Measurements from ENCODE around the gene RPL22L1. TPM values are rescaled to one million over a fixed set of nuclear protein-coding genes. Genes with fewer than 3 reads are reported as not detected.

RPL22L1 gene
- polyA plus RNA-seq, 1 donor (not counting 4 experiments of a cell fraction or from before 2014, with no cell fraction given) = 277 TPM

DNA sequence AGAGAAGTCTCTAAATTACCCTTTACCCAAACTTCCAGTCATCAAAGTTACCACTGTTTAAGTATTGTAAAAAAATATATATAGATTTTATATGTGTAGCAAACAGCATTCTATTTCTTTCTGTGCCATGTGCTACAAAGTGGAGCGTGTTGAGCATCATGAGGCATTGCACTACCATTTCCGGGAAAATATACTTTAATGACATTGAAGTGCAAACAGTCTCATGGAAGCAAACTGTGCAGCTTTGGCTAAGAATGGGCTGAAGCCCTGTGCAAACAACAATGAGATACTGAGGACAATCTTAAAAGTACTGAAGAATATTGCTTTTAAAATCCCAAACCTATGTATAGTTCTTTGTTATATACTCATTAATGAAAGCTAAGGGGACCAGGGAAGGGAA, 6.5 kb upstream of the RPL22L1 start:
- no peaks in the 10 kb centered on the region for H3K4me1 ChIP-seq (ENCODE audit: control insufficient read depth, extremely low read depth, insufficient read depth, low read length)
- no peak overlapping the region for H3K9ac ChIP-seq (ENCODE audit: control insufficient read depth, extremely low read depth, insufficient read depth, low read length)
- no peaks in the 10 kb centered on the region for H3K9me1 ChIP-seq (ENCODE audit: control insufficient read depth, extremely low read depth, insufficient read depth, low read length)
- no peaks in the 10 kb centered on the region for H3K9me3 ChIP-seq (ENCODE audit: control insufficient read depth, low read depth, low read length)
- H3K36me3 ChIP-seq (ENCODE audit: control insufficient read depth in 2 of 2, extremely low read depth in 1 of 2, insufficient read depth in 2 of 2, low read length in 2 of 2) = no peaks in the 10 kb centered on the region
- no peaks in the 10 kb centered on the region for H3K79me2 ChIP-seq (ENCODE audit: control insufficient read depth, insufficient read depth, low read length)
- no peak overlapping the region for H2AFZ ChIP-seq (ENCODE audit: control insufficient read depth, low read length)
- dilution Hi-C loops (cut with MboI; ENCODE audit: extremely low pct_ligation_motif_present, low sequenced_read_pairs) = no loop called here
- DNase-seq (ENCODE audit: low read depth, low spot score) (no peak), FAIRE-seq (no peak)
- H3K4me2 ChIP-seq (ENCODE audit: control insufficient read depth, extremely low read depth, insufficient read depth, low read depth, low read length) = no peak overlapping the region
- H3K27me3 ChIP-seq (ENCODE audit: control insufficient read depth, extremely low read depth, insufficient read depth, low read length) = no peaks in the 10 kb centered on the region
- no peaks in the 10 kb centered on the region for H4K20me1 ChIP-seq (ENCODE audit: control insufficient read depth, extremely low read depth, insufficient read depth, low read length)
- no peak overlapping the region for H3K4me3 ChIP-seq (ENCODE audit: control insufficient read depth in 2 of 3, extremely low read depth in 1 of 3, insufficient read depth in 2 of 3, low read depth in 1 of 3, low read length in 3 of 3)
- TF ChIP-seq EZH2 (IDR thresholded peaks at IDR 0.05; ENCODE audit: low read length) = no peak
- TF ChIP-seq, protein P1, sequence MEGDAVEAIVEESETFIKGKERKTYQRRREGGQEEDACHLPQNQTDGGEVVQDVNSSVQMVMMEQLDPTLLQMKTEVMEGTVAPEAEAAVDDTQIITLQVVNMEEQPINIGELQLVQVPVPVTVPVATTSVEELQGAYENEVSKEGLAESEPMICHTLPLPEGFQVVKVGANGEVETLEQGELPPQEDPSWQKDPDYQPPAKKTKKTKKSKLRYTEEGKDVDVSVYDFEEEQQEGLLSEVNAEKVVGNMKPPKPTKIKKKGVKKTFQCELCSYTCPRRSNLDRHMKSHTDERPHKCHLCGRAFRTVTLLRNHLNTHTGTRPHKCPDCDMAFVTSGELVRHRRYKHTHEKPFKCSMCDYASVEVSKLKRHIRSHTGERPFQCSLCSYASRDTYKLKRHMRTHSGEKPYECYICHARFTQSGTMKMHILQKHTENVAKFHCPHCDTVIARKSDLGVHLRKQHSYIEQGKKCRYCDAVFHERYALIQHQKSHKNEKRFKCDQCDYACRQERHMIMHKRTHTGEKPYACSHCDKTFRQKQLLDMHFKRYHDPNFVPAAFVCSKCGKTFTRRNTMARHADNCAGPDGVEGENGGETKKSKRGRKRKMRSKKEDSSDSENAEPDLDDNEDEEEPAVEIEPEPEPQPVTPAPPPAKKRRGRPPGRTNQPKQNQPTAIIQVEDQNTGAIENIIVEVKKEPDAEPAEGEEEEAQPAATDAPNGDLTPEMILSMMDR (optimal IDR thresholded peaks at IDR 0.05 in 1 of 3, IDR thresholded peaks at IDR 0.05 in 1 of 3, conservative IDR thresholded peaks at IDR 0.05 in 1 of 3; ENCODE audit: extremely low read depth in 1 of 3, insufficient read depth in 2 of 3, low read length in 3 of 3) = no peak
- H3K27ac ChIP-seq (ENCODE audit: control insufficient read depth, insufficient read depth, low read length) = no peak overlapping the region

DNA sequence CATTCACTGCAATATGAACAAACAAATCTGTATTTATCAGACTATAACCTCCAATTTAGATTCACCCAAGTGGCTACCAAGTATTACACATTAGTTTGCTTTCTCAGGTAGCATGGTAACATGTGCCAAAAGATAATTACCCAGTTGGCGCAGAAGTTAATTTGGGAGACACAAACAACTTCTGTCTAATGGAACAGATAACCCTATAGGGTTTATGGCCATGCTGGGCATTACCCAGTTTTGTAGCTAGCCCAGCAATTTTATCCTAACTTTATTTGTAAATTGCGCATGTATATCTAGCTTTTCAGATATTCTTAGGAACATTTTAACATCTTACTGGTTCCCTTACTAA, 780 bp downstream of the RPL22L1 start:
- Histone ChIP-seq H2AFZ (ENCODE audit: control insufficient read depth, low read length) (no peak overlapping the region), H3K4me1 (ENCODE audit: control insufficient read depth, extremely low read depth, insufficient read depth, low read length) (peaks cover 8% of the 10 kb centered on the region), H3K4me3 (ENCODE audit: control insufficient read depth in 2 of 3, extremely low read depth in 1 of 3, insufficient read depth in 2 of 3, low read depth in 1 of 3, low read length in 3 of 3) (peak overlapping the region; percentile 72 to 96 (median 87)), H3K4me2 (ENCODE audit: control insufficient read depth, extremely low read depth, insufficient read depth, low read depth, low read length) (peak overlapping the region; percentile 86), H3K36me3 (ENCODE audit: control insufficient read depth in 2 of 2, extremely low read depth in 1 of 2, insufficient read depth in 2 of 2, low read length in 2 of 2) (peaks cover 9 to 21% of the 10 kb centered on the region in 2 experiments), H3K27me3 (ENCODE audit: control insufficient read depth, extremely low read depth, insufficient read depth, low read length) (no peaks in the 10 kb centered on the region), H3K27ac (ENCODE audit: control insufficient read depth, insufficient read depth, low read length) (peak overlapping the region; percentile 95), H3K9me3 (ENCODE audit: control insufficient read depth, low read depth, low read length) (no peaks in the 10 kb centered on the region), H4K20me1 (ENCODE audit: control insufficient read depth, extremely low read depth, insufficient read depth, low read length) (peaks cover 7% of the 10 kb centered on the region), H3K9ac (ENCODE audit: control insufficient read depth, extremely low read depth, insufficient read depth, low read length) (peak overlapping the region; percentile 98), H3K9me1 (ENCODE audit: control insufficient read depth, extremely low read depth, insufficient read depth, low read length) (peaks cover 3% of the 10 kb centered on the region), H3K79me2 (ENCODE audit: control insufficient read depth, insufficient read depth, low read length) (peaks cover 20% of the 10 kb centered on the region)
- DNase-seq (ENCODE audit: low read depth, low spot score) = no peak
- dilution Hi-C loops (cut with MboI; ENCODE audit: extremely low pct_ligation_motif_present, low sequenced_read_pairs) = no loop called here
- TF ChIP-seq, protein P1 (optimal IDR thresholded peaks at IDR 0.05 in 1 of 3, IDR thresholded peaks at IDR 0.05 in 1 of 3, conservative IDR thresholded peaks at IDR 0.05 in 1 of 3; ENCODE audit: extremely low read depth in 1 of 3, insufficient read depth in 2 of 3, low read length in 3 of 3) = no peak
- TF ChIP-seq EZH2 (IDR thresholded peaks at IDR 0.05; ENCODE audit: low read length) = no peak
- FAIRE-seq = no peak
